Activated T-helper 1 cell treated with anti-CD3 and anti-CD28 coated beads, Interleukin-12 subunit alpha, Interleukin-12 subunit beta, Interleukin-2, Interleukin-4 antibody, amounts not matched to agents 30 ng/mL and 10 ng/mL and 1 ng/mL, durations not matched to agents 14 hours and 24 hours and 36 hours (primary cell): ENCODE results near the gene XYLB. TPM values are rescaled to one million over a fixed set of nuclear protein-coding genes. Genes with fewer than 3 reads are reported as not detected.
"Not testable (repeated sequence)": the region's sequence is repeated elsewhere in the genome, so short reads cannot be mapped to it uniquely, and the experiment has no call there.

ENCODE experiments used
- DNase-seq: peaks from one replicate; pipeline ENCODE4 v3.0.0; 2021; ENCODE audit warnings: low spot score
- H3K27ac Mint-ChIP-seq: one replicate; pipeline ENCODE4 v1.8.0; 2021; ENCODE audit warnings: mild to moderate bottlenecking, mixed read lengths
- H3K27me3 Mint-ChIP-seq: one replicate; pipeline ENCODE4 v1.8.0; 2022; ENCODE audit warnings: mild to moderate bottlenecking, moderate library complexity, mixed read lengths; ENCODE audit not compliant: insufficient read depth
- H3K36me3 Mint-ChIP-seq: one replicate; pipeline ENCODE4 v1.8.0; 2021; ENCODE audit warnings: low read depth, mixed read lengths
- H3K4me1 Mint-ChIP-seq: one replicate; pipeline ENCODE4 v1.8.0; 2021; ENCODE audit warnings: low read depth, mixed read lengths
- H3K4me3 Mint-ChIP-seq: one replicate; pipeline ENCODE4 v1.8.0; 2021; ENCODE audit warnings: mild to moderate bottlenecking, moderate library complexity, mixed read lengths
- H3K9me3 Mint-ChIP-seq: one replicate; pipeline ENCODE4 v1.8.0; 2021; ENCODE audit warnings: mixed read lengths
- intact Hi-C: fragments of 100-400 bp; cut with micrococcal nuclease; formaldehyde crosslinking; loops from one replicate; pipeline ENCODE4 v1.15.1; 2024
- total RNA-seq: library from RNA; stranded (reverse); gene quantifications from 2 replicates; pipeline ENCODE4 v1.2.3, GENCODE V29; 2022

The XYLB gene
- total RNA-seq, 1 donor from 2014 or later: 7.1 TPM

DNA sequence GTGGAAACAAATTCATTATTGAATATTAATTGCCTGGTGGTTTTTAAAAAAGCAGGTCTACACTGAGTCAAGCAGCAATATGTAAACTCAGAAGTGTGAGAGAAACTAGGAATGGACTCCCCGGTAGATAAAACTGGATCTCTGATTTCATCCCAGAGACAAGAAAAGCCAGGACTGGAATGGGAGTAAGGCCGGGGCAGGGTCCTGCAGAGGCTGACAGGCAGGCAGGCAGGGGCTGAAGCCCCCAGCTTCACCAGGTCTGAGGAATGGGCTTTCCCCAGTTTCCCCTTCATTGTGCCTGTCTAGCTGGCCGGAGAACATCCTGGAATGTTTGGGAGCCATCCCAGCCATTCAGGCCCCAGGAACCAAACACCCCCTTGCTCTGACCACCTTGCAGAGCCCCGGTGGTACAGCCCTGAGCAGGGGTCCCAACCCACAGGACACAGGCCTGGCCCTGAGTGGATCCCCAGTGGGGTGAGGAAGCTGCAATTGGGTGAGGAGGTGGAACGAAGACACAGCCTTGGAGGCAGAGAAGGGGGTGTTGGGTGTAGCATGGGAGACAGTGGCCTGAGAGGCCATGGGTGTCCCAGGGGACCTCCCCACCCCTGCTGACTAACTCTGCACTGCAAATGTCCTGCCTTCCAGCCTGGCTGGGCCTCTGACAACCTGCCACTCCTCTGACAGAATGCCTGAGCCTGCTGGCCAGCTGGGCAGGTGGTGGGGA lies 31.7 kb upstream of the XYLB start:
- DNase-seq: no peak
- intact Hi-C loops: no loop called here
- H3K9me3 Mint-ChIP-seq: no peaks in the 10 kb centered on the region
- no peaks in the 10 kb centered on the region for H3K36me3 Mint-ChIP-seq
- H3K4me3 Mint-ChIP-seq: no peak overlapping the region
- H3K27me3 Mint-ChIP-seq: peaks cover 7% of the 10 kb centered on the region
- H3K4me1 Mint-ChIP-seq: no peaks in the 10 kb centered on the region
- no peak overlapping the region for H3K27ac Mint-ChIP-seq

DNA sequence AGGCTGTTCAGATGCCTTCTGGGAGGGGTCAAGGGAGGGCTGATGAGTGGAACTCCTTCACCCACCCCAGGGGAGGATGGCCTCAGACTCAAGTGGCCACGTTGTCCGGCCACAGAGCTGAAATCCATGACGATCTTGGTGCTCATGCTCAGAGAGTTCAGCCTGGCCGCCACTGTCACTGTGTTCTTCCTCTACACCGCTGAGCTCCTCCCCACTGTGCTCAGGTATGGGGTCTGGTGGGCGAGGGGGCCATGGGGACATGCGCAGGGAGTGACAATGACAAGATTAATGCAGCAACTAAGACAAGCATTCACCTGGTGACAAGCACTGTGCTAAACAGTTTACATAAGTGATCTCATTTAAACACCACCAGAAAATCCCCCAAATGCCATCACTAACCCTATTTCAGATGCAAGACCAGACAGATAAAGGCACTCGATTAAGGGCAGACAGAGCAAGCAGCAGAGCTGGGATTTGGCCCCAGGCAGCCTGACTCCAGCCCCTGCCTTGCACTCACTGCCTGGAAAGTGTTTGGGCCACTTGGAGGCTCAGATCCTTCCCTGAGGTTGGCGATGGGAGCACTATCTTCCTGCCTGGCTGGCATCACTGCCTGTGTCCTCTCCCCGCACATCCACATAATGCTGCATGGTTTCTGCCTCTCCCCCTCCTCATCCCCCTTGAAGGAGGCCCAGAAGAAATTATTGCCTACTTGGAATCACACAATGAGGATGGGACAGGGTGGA lies 30.9 kb upstream of the XYLB start:
- intact Hi-C loops: no loop called here

DNA sequence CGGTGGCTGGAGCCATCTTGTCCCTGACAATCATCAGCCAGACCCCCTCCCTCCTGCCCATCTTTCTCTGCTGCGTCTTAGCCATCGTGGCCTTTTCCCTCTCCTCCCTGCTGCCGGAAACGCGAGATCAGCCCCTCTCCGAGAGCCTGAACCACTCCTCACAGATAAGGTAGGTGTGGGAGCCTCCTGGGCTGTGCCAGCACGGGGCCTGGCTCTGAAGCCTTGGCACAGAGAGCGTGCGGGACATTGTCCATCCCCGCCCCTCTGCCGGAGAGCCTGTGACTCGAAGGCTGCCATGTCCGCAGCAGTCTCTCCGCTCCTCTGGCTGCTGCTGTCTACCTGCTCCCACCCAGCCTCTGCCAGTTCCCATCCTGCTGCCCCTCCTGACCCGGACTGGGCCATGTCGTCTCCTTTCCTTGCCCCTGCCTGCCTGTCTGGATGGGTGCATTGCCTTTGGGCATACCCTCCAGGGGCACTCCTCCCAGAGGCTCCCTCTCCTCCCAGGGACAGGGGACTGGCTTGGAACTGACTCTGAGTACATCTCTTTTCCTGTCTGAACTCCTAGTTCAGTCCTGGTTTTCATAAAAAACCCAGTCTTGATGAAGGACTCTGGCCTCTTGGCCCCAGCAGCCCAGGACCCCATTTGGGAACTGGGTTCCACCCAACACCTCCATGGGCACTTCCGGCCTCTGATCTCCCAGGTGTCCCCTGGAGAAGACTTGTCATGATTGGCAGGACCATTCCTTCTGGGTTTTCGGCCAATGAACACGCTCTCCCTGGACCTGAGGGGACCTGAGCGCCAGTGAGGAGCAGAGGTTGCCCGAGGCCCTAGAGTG lies 30.0 kb upstream of the XYLB start:
- intact Hi-C loops: no loop called here
- Mint-ChIP-seq H3K4me3 (no peak overlapping the region), H3K27ac (no peak overlapping the region), H3K27me3 (peaks cover 7% of the 10 kb centered on the region), H3K4me1 (no peaks in the 10 kb centered on the region), H3K9me3 (no peaks in the 10 kb centered on the region), H3K36me3 (no peaks in the 10 kb centered on the region)
- DNase-seq: no peak

More for the DNA sequence above, 30.9 kb upstream of the XYLB start:
- Mint-ChIP-seq H3K4me1 (no peaks in the 10 kb centered on the region), H3K36me3 (no peaks in the 10 kb centered on the region), H3K9me3 (no peaks in the 10 kb centered on the region), H3K4me3 (no peak overlapping the region), H3K27me3 (peaks cover 7% of the 10 kb centered on the region), H3K27ac (no peak overlapping the region)
- DNase-seq: no peak

GRCh38 chr3:38317192-38317759 lies 29.3 kb upstream of the XYLB start:
- H3K4me1 Mint-ChIP-seq: no peaks in the 10 kb centered on the region
- no peak overlapping the region for H3K4me3 Mint-ChIP-seq
- no peak for DNase-seq
- H3K27ac Mint-ChIP-seq: no peak overlapping the region
- H3K9me3 Mint-ChIP-seq: no peaks in the 10 kb centered on the region
- intact Hi-C loops: no loop called here
- H3K27me3 Mint-ChIP-seq: peaks cover 6% of the 10 kb centered on the region
- no peaks in the 10 kb centered on the region for H3K36me3 Mint-ChIP-seq

DNA sequence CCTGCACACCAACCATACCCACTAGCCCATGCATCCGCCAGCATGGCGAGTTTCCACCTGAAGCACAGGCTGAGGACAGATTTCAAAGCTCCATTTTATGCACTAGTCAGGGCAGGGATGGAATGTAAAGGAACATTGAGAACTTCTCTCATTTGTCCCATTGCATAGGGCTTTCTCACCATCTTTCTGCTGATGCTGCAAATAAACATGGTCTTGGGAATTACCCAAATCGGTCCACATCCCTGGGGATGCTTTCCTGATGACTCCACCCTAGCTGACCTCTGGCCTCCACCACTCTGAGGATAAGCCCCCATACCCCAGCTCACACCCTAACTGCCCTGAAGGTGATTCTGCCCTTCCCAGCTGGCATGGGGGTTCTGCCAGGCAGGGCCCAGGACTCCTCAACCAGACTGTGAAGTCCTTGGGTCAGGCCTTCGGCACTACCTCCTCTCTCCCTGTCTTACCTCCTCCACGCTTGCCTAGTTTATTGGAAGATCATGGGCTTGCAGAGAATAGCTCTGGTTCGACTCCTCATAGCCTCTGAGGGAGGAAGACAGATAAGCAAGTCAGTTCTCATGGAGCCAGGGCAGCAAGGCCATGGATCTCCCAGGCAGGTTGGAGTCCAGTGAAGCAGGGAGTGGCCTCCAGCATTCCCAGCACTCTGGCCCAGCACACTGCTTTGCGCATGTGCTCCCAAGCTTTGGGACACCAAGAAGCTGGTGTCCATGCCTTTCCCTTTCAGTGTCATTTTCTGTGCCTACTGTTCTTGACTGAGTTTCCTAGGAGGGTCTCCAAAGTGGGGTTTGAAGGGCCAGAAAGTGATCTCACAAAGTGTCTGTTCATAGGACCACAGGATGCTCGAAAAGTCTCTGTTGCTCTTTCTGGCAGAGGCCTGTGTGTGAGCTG lies 27.6 kb upstream of the XYLB start:
- no peaks in the 10 kb centered on the region for H3K4me1 Mint-ChIP-seq
- no peak for DNase-seq
- no peaks in the 10 kb centered on the region for H3K36me3 Mint-ChIP-seq
- H3K27me3 Mint-ChIP-seq: peaks cover 5% of the 10 kb centered on the region
- H3K9me3 Mint-ChIP-seq: no peaks in the 10 kb centered on the region
- intact Hi-C loops: no loop called here
- no peak overlapping the region for H3K4me3 Mint-ChIP-seq
- H3K27ac Mint-ChIP-seq: no peak overlapping the region

DNA sequence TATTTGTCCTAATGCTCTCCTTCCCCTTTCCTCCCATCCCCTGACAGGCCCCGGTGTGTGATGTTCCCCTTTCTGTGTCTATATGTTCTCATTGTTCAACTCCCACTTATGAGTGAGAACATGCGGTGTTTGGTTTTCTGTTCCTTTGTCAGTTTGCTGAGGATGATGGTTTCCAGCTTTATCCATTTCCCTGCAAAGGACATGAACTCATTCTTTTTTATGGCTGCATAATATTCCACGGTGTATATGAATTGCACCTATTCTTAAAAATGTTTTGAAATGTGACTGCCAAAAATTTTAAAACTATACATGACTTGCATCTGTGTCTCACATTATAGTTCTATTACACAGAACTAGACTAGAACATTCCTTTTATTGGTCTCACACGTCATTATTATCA lies 25.9 kb upstream of the XYLB start:
- H3K36me3 Mint-ChIP-seq, H3K4me3 Mint-ChIP-seq, intact Hi-C loops, H3K4me1 Mint-ChIP-seq, H3K27me3 Mint-ChIP-seq, DNase-seq, H3K27ac Mint-ChIP-seq, H3K9me3 Mint-ChIP-seq: not testable (repeated sequence)

- intact Hi-C loops: no loop called here
- no peak for DNase-seq
- H3K4me1 Mint-ChIP-seq: no peaks in the 10 kb centered on the region
- no peaks in the 10 kb centered on the region for H3K9me3 Mint-ChIP-seq
- no peaks in the 10 kb centered on the region for H3K36me3 Mint-ChIP-seq
- H3K27me3 Mint-ChIP-seq: peaks cover 12% of the 10 kb centered on the region
- H3K27ac Mint-ChIP-seq: no peak overlapping the region
- H3K4me3 Mint-ChIP-seq: no peak overlapping the region
Observed at GRCh38 chr3:38323060-38323459, 23.5 kb upstream of the XYLB start.

DNA sequence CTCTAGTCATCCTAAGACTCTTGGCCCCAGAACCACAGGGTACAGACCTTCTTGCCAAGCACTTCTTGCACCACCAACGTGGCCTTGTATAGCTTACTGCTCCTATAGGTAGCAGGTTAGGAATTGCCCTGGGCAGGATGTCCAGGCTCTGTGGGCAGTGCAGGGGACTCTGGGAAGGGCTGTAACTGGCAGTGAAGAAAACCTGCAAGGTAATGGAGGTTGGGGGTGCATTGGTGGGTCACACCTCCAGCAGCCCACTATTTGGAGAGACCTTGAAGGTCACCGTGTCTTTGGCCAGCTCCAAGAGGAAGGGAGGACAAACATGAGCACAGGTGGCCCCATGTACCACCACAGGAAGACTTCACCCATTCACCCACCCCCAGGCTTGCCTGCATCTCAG lies 21.3 kb upstream of the XYLB start:
- no peak overlapping the region for H3K4me3 Mint-ChIP-seq
- no peak overlapping the region for H3K27ac Mint-ChIP-seq
- H3K36me3 Mint-ChIP-seq: no peaks in the 10 kb centered on the region
- intact Hi-C loops: no loop called here
- no peaks in the 10 kb centered on the region for H3K4me1 Mint-ChIP-seq
- H3K9me3 Mint-ChIP-seq: no peaks in the 10 kb centered on the region
- DNase-seq: no peak
- peaks cover 12% of the 10 kb centered on the region for H3K27me3 Mint-ChIP-seq

- no peak overlapping the region for H3K4me3 Mint-ChIP-seq
- H3K9me3 Mint-ChIP-seq: no peaks in the 10 kb centered on the region
- peaks cover 14% of the 10 kb centered on the region for H3K27me3 Mint-ChIP-seq
- intact Hi-C loops: no loop called here
- H3K4me1 Mint-ChIP-seq: no peaks in the 10 kb centered on the region
- H3K27ac Mint-ChIP-seq: no peak overlapping the region
- DNase-seq: no peak
- H3K36me3 Mint-ChIP-seq: no peaks in the 10 kb centered on the region
Observed at GRCh38 chr3:38327335-38328009, 19.1 kb upstream of the XYLB start.

GRCh38 chr3:38331257-38332022 lies 15.1 kb upstream of the XYLB start:
- intact Hi-C loops: no loop called here
- Mint-ChIP-seq H3K36me3 (no peaks in the 10 kb centered on the region), H3K4me3 (no peak overlapping the region), H3K9me3 (no peaks in the 10 kb centered on the region), H3K27ac (no peak overlapping the region), H3K4me1 (no peaks in the 10 kb centered on the region), H3K27me3 (peaks cover 9% of the 10 kb centered on the region)
- no peak for DNase-seq

- H3K27me3 Mint-ChIP-seq: peaks cover 10% of the 10 kb centered on the region
- no peaks in the 10 kb centered on the region for H3K36me3 Mint-ChIP-seq
- H3K4me1 Mint-ChIP-seq: no peaks in the 10 kb centered on the region
- H3K9me3 Mint-ChIP-seq: no peaks in the 10 kb centered on the region
- H3K4me3 Mint-ChIP-seq: no peak overlapping the region
- DNase-seq: no peak
- H3K27ac Mint-ChIP-seq: no peak overlapping the region
- intact Hi-C loops: no loop called here
Observed at GRCh38 chr3:38332201-38332600, 14.4 kb upstream of the XYLB start.
